ENCODE results near the gene SEMA7A. TPM values are rescaled to one million over a fixed set of nuclear protein-coding genes. Genes with fewer than 3 reads are reported as not detected.
A peak's percentile ranks its signal among the peaks of the same experiment; 100 is the strongest.

Gene SEMA7A
- total and polyA plus RNA-seq, 9 of the 15 experiments (the other 6 are each of a cell fraction or from before 2014, with no cell fraction given) = 0.04 to 8.2 (median 5.4) TPM; not detected in 1

DNA sequence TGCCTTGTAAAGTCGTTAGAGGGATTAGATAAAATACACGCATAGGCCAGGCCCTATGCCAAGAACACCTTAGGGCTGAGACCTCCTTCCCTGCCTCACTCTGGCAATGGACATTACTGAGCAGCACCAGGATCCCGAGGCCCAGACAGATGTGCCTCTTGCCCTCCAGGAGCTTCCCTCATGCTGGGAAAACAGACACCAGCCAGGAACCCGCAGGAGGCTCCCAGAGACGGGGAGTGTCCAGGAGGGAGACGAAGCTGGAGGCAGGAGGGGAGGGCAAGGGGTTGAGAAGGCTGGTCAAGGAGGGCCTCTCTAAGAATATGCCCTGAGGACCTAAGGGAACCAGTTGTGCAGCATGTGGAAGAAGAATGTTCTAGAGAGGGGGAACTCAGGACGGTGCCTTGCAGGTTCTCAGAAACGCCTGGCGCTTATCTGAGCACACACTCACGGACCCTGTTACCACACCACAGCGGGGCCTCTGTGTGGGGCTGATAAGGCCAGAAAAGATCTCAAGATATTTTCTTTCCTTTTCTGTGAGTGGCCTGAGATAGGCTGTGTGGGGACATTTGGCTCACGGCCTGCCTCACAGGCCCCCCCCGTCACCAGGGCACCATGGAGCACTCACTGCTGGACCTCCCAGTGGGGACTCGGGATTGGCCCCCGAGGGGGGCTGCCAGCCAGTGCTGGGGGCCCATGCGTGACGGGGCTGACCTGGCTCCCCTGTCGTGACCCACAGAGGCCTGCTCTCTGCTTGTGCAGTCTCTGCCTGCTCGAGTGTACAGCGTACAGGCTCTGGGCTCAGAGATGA lies 44.3 kb downstream of the SEMA7A start (continued):
- TF ChIP-seq, protein P1, sequence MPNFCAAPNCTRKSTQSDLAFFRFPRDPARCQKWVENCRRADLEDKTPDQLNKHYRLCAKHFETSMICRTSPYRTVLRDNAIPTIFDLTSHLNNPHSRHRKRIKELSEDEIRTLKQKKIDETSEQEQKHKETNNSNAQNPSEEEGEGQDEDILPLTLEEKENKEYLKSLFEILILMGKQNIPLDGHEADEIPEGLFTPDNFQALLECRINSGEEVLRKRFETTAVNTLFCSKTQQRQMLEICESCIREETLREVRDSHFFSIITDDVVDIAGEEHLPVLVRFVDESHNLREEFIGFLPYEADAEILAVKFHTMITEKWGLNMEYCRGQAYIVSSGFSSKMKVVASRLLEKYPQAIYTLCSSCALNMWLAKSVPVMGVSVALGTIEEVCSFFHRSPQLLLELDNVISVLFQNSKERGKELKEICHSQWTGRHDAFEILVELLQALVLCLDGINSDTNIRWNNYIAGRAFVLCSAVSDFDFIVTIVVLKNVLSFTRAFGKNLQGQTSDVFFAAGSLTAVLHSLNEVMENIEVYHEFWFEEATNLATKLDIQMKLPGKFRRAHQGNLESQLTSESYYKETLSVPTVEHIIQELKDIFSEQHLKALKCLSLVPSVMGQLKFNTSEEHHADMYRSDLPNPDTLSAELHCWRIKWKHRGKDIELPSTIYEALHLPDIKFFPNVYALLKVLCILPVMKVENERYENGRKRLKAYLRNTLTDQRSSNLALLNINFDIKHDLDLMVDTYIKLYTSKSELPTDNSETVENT (CRISPR knock-in tag; IDR thresholded peaks at IDR 0.05) = no peak
- TF ChIP-seq RBM22 (IDR thresholded peaks at IDR 0.05; ENCODE audit: low read depth, low read length, poor library complexity, severe bottlenecking) (no peak), NFE2 (IDR thresholded peaks at IDR 0.05; ENCODE audit: low read depth) (peak; percentile 49), TRIM24 (IDR thresholded peaks at IDR 0.05) (peak; percentile 98 to 99), CCNT2 (IDR thresholded peaks at IDR 0.05; ENCODE audit: borderline replicate concordance, extremely low read depth, insufficient read length, low read depth, low read length) (peak; percentile 100), BRF1 (IDR thresholded peaks at IDR 0.05; ENCODE audit: borderline replicate concordance, extremely low read depth, insufficient read length) (no peak), CHCHD3 (CRISPR knock-in tag; IDR thresholded peaks at IDR 0.05) (no peak), EP400 (IDR thresholded peaks at IDR 0.05) (peak; percentile 82), RB1 (IDR thresholded peaks at IDR 0.05; ENCODE audit: low read depth) (peak; percentile 62; the same call in 1 of the 2 replicates), HCFC1 (IDR thresholded peaks at IDR 0.05; ENCODE audit: low read depth, low read length) (peak; percentile 35; the same call in 1 of the 2 replicates), FOXK1 (CRISPR knock-in tag; IDR thresholded peaks at IDR 0.05; ENCODE audit: borderline replicate concordance) (no peak), TGIF2 (CRISPR knock-in tag; IDR thresholded peaks at IDR 0.05) (no peak), NR1H2 (CRISPR knock-in tag; IDR thresholded peaks at IDR 0.05) (no peak), XRCC5 (IDR thresholded peaks at IDR 0.05; ENCODE audit: low read depth, low read length) (0 out of 2 replicates have a peak, but pooled peaks have one; percentile 46), ZFPM2 (CRISPR knock-in tag; IDR thresholded peaks at IDR 0.05) (no peak), TARDBP (IDR thresholded peaks at IDR 0.05) (peak; percentile 98), XRCC4 (IDR thresholded peaks at IDR 0.05; ENCODE audit: extremely low read depth, insufficient read depth, insufficient read length) (no peak)
- TF ChIP-seq, protein P2, sequence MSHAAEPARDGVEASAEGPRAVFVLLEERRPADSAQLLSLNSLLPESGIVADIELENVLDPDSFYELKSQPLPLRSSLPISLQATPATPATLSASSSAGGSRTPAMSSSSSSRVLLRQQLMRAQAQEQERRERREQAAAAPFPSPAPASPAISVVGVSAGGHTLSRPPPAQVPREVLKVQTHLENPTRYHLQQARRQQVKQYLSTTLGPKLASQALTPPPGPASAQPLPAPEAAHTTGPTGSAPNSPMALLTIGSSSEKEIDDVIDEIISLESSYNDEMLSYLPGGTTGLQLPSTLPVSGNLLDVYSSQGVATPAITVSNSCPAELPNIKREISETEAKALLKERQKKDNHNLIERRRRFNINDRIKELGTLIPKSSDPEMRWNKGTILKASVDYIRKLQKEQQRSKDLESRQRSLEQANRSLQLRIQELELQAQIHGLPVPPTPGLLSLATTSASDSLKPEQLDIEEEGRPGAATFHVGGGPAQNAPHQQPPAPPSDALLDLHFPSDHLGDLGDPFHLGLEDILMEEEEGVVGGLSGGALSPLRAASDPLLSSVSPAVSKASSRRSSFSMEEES (CRISPR knock-in tag; IDR thresholded peaks at IDR 0.05) = peak; percentile 9; the same call in 1 of the 2 replicates
- TF ChIP-seq, protein P3, sequence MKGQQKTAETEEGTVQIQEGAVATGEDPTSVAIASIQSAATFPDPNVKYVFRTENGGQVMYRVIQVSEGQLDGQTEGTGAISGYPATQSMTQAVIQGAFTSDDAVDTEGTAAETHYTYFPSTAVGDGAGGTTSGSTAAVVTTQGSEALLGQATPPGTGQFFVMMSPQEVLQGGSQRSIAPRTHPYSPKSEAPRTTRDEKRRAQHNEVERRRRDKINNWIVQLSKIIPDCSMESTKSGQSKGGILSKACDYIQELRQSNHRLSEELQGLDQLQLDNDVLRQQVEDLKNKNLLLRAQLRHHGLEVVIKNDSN (CRISPR knock-in tag; IDR thresholded peaks at IDR 0.05) = no peak
- TF ChIP-seq, protein P4, sequence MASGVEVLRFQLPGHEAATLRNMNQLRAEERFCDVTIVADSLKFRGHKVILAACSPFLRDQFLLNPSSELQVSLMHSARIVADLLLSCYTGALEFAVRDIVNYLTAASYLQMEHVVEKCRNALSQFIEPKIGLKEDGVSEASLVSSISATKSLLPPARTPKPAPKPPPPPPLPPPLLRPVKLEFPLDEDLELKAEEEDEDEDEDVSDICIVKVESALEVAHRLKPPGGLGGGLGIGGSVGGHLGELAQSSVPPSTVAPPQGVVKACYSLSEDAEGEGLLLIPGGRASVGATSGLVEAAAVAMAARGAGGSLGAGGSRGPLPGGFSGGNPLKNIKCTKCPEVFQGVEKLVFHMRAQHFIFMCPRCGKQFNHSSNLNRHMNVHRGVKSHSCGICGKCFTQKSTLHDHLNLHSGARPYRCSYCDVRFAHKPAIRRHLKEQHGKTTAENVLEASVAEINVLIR (CRISPR knock-in tag; IDR thresholded peaks at IDR 0.05) = peak; percentile 53
- TF ChIP-seq, protein P5, sequence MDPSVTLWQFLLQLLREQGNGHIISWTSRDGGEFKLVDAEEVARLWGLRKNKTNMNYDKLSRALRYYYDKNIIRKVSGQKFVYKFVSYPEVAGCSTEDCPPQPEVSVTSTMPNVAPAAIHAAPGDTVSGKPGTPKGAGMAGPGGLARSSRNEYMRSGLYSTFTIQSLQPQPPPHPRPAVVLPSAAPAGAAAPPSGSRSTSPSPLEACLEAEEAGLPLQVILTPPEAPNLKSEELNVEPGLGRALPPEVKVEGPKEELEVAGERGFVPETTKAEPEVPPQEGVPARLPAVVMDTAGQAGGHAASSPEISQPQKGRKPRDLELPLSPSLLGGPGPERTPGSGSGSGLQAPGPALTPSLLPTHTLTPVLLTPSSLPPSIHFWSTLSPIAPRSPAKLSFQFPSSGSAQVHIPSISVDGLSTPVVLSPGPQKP (CRISPR knock-in tag; IDR thresholded peaks at IDR 0.05) = no peak

All from K562 (cell line).